Fibroblast of skin of left quadriceps (primary cell): Measurements from ENCODE around the gene NFYC.

Experiments
- DNase-seq, 2 experiments: peaks; one replicate each; pipeline ENCODE4 v3.0.0-alpha.2; 2013; ENCODE audit warnings: low read depth in 2 of 2

The NFYC gene

GRCh38 chr1:40691538-40692428 is at the start of gene NFYC:
NFYC (plus strand) TSS chr1:40691704; CDS start chr1:40738844, 47,140 bp downstream.
- DNase-seq = peak; percentile 99

- DNase-seq = no peak
Observed at GRCh38 chr1:40645118-40645680, 46.3 kb upstream of the NFYC start.

GRCh38 chr1:40646315-40646714 is 45.2 kb upstream of the NFYC start:
- no peak for DNase-seq

- no peak for DNase-seq
Observed at GRCh38 chr1:40648200-40648599, 43.3 kb upstream of the NFYC start.

GRCh38 chr1:40648928-40649591 is 42.4 kb upstream of the NFYC start:
- DNase-seq = no peak

GRCh38 chr1:40649592-40649930 is 41.9 kb upstream of the NFYC start:
- no peak for DNase-seq

- no peak for DNase-seq
Observed at GRCh38 chr1:40650075-40650474, 41.4 kb upstream of the NFYC start.

- DNase-seq = no peak
Observed at GRCh38 chr1:40651138-40651857, 40.2 kb upstream of the NFYC start.

- DNase-seq = no peak
Observed at GRCh38 chr1:40652468-40652867, 39.0 kb upstream of the NFYC start.

GRCh38 chr1:40652979-40653378 is 38.5 kb upstream of the NFYC start:
- no peak for DNase-seq

- DNase-seq = no peak
Observed at GRCh38 chr1:40653851-40654537, 37.5 kb upstream of the NFYC start.

GRCh38 chr1:40657046-40657445 is 34.5 kb upstream of the NFYC start:
- DNase-seq = no peak

GRCh38 chr1:40658751-40659648 is 32.5 kb upstream of the NFYC start:
- no peak for DNase-seq

- DNase-seq = no peak
Observed at GRCh38 chr1:40659649-40659947, 31.9 kb upstream of the NFYC start.

- DNase-seq = no peak
Observed at GRCh38 chr1:40661678-40662077, 29.8 kb upstream of the NFYC start.

GRCh38 chr1:40662151-40662550 is 29.4 kb upstream of the NFYC start:
- no peak for DNase-seq

- no peak for DNase-seq
Observed at GRCh38 chr1:40662864-40663263, 28.6 kb upstream of the NFYC start.

- no peak for DNase-seq
Observed at GRCh38 chr1:40663324-40664166, 28.0 kb upstream of the NFYC start.

- no peak for DNase-seq
Observed at GRCh38 chr1:40664167-40664537, 27.4 kb upstream of the NFYC start.

GRCh38 chr1:40664791-40665190 is 26.7 kb upstream of the NFYC start:
- DNase-seq = no peak
